Omental fat pad (tissue), 4 donors: ENCODE measurements around the gene DST. TPM values are rescaled to one million over a fixed set of nuclear protein-coding genes. Genes with fewer than 3 reads are reported as not detected.
A peak's percentile ranks its signal among the peaks of the same experiment; 100 is the strongest.

Experiments used
- ATAC-seq: fragments of 150-250 bp; one replicate; pipeline ENCODE4 v1.9.1; 2016; ENCODE audit warnings: mild to moderate bottlenecking, moderate library complexity; ENCODE audit not compliant: low FRiP score
- DNase-seq: peaks from one replicate; pipeline ENCODE4 v3.0.0-alpha.2; 2019; ENCODE audit warnings: low spot score
- CTCF ChIP-seq, 3 donors: fragments of 450-650 bp; IDR thresholded peaks; one replicate each; pipeline ENCODE4 v1.5.1; 2016 to 2017; ENCODE audit warnings: antibody characterized with exemption in 3 of 3, mild to moderate bottlenecking in 3 of 3, moderate library complexity in 2 of 3
- total RNA-seq, 4 donors: library from RNA; depleted of rRNA; stranded (reverse); fragments of >200 nt; gene quantifications; one replicate each; pipeline ENCODE4 v1.1.0, GENCODE V29; 2016

Gene DST
- total RNA-seq, 4 donors from 2014 or later, result 126 to 371 (median 160) TPM

GRCh38 chr6:56637640-56638039 is 5.0 kb downstream of the DST start:
- DNase-seq (no peak), ATAC-seq (peak; percentile 37)
- TF ChIP-seq CTCF (IDR thresholded peaks at IDR 0.05), result no peak

GRCh38 chr6:56628105-56628504 is 14.6 kb downstream of the DST start:
- ATAC-seq (no peak), DNase-seq (no peak)
- no peak for TF ChIP-seq CTCF (IDR thresholded peaks at IDR 0.05)

GRCh38 chr6:56625356-56625755 is 17.3 kb downstream of the DST start:
- ATAC-seq (no peak), DNase-seq (no peak)
- TF ChIP-seq CTCF (IDR thresholded peaks at IDR 0.05), result no peak

GRCh38 chr6:56624728-56625069 is 18.0 kb downstream of the DST start:
- no peak for TF ChIP-seq CTCF (IDR thresholded peaks at IDR 0.05)
- no peak for ATAC-seq

GRCh38 chr6:56624046-56624727 is 18.5 kb downstream of the DST start:
- DNase-seq, result no peak
- no peak for ATAC-seq

More at GRCh38 chr6:56624728-56625069, 18.0 kb downstream of the DST start:
- no peak for DNase-seq

GRCh38 chr6:56620229-56620868 is 22.3 kb downstream of the DST start:
- DNase-seq (no peak), ATAC-seq (no peak)
- no peak for TF ChIP-seq CTCF (IDR thresholded peaks at IDR 0.05)

More at GRCh38 chr6:56624046-56624727, 18.5 kb downstream of the DST start:
- no peak for TF ChIP-seq CTCF (IDR thresholded peaks at IDR 0.05)

GRCh38 chr6:56618050-56618449 is 24.6 kb downstream of the DST start:
- TF ChIP-seq CTCF (IDR thresholded peaks at IDR 0.05), result no peak
- DNase-seq (no peak), ATAC-seq (no peak)
